HG03521 (cell line): ENCODE measurements around the gene KAT2B.

Experiments used
- ATAC-seq: cut with Tn5 transposase; IDR thresholded peaks from one replicate; pipeline ENCODE4 v1.9.1; 2021; ENCODE audit warnings: mild to moderate bottlenecking, moderate library complexity; ENCODE audit not compliant: unreplicated experiment

Gene KAT2B

DNA sequence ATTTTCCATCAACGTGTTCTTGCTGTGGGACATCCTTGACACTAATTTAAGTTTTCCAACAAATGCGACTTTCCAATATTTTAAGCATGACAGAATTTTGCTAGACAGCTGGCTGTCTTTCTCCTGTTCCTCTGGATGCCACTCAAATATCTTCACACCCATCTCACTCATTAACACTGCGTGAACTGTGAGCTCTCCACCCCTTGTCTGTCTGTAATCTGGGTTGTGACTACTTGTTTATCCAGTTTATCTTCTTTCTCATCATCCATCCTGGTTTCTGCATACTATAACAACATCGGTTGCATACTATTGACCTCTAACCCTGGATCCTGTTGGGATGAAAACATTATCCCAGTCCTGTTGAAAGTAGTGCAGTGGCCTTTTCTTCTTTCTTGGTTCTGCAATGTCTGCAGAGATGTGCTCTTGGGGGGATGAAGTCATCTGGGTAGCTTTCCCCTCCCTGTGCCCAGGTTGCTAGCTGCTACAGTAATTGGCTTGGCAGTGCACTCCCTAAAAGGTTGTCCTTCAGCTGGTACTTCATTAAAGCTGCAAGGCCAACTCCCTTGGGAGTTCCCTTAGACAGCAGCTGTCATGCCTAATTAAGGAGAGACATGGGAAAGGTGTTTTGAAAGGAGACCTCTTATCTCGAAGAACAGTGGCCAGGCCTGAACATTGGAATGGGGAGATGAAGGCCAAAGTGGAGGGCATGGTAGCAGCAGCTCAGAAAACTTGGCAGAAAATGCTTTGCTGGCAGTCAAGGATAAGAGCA is 24.7 kb downstream of the KAT2B start:
- no peak for ATAC-seq

DNA sequence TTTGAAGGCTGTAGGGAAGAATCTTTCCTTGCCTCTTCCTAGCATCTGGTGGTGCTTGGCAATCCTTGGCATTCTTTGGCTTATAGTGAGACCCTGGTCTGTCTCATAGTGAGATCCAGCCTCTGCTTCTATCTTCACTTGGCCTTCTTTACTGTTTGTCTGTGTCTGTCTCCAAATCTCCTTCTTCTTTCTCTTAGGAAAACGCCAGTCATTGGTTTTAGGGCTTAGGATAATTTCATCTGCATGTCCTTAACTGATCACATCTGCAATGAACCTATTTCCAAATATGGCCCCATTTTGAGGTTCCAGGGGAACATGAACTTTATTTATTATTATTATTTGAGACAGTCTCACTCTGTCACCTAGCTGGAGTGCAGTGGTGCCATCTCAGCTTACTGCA is 25.8 kb downstream of the KAT2B start:
- ATAC-seq = no peak

DNA sequence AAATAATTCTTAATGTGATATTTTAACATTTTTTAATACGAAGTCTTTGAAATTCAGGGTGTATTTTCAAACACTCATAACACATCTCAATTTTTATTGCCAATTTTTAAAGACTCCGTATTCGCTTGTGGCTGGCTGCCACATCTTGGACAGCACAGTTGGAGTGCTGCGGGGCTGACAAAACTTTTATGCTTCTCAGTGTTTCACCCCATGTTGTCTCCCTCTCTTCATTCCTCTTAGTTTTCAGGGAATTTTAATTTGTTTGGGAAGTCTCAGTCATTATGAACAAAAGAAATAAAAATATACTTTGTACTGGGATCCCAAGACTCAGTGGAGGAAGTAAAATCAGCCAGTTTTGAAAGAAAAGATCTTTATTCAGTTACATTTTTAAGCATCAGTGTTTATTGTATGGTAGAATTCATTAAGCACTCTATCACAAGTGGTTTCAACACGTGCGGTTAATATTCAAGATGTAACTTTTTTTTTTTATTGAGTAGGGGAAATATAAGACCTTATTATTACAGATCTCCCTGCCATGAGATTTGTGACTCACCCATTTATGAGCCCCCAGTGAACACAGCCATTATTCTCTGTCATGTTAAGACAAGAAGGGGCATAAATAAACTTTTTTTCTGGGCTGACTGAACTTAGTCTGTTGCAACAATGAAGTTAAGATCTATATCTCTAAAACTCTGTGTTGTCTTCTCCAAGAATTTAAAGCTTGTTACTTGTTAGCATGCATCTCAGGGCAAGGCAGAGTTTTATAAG is 26.8 kb downstream of the KAT2B start:
- no peak for ATAC-seq

DNA sequence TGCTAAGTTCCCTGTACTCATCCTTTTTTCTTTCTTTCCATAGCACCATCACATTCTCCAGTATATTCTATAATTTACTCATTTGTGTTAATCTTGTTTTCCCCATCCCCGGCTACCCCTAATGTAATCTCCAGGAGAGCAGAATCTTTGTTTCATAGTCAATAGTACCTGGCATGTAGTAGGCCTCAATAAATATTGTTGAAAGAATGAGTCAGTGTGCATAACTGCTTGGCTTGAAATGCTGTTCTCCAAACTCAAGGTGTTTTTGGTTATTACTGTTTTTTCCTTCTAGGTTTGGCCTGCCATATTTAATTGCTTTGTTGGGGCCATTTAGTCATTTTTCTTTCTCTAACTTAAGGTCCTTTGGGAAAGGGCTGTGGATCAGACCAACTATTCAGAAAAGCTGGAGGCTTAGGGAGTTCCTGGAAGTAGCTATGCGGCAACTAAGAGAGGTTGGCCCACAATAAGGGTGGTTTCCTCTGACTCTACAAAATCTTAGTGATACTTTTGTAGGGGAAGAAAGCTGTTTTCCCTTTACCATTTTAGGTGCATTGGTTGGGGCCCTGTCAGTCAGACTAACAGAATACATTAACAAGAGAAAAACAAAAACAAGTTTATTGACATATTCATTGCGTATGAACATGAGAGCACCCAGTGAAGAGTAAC is 28.4 kb downstream of the KAT2B start:
- ATAC-seq = no peak

DNA sequence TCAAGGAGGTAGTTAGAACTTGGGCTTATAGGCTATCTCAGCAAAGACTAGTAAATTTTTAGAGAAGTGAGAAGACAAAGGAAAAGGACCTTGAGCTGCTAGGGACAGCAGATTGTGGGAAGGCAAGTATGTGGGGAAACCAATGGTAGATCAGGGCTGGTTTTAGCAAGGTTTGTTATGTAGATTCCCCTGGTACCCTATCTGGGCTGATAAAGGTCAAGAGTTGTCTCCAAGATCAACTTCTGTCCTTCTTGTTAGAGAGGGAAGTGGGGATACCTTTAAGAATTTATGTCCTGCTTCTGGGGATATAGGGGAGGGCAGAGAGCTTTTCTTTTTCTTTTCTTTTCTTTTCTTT is 28.9 kb downstream of the KAT2B start:
- no peak for ATAC-seq

DNA sequence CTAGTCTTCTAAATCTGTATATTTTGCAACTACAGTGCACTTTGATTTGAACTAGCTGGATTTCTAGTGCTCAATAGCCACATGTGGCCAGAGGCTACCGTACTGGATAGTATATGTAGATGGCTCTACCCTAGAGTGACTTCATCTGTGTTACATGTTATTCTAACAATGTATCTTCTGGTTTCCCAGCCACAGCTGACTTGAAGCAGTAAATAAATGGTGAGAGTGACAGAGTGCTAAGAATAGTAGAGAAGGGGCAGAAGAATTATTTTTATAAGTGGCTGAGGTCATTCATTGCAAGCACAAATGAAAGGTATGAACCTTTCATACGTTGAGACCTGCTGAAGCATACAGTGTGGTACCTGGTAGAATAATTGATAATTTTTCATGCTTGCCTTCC is 30.9 kb downstream of the KAT2B start:
- no peak for ATAC-seq

DNA sequence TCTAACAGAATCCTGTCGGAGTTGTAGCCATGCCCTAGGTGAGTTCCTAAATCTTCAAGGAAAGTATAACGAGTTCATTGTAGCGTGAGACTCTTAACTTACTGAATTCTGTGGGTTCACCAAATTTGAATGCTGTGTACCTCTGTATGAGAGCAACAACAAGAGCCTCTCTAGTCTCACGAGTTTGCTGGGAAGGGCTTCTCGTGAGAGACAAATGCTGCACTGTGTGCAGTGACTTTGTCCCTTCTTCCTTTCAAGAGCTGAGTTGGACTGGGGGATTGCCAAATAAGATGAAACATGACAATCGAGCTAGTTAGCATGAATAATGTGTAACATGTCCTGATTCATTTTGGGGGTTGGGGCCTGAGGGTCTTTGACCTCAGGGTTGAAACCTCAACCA is 32.2 kb downstream of the KAT2B start:
- no peak for ATAC-seq

DNA sequence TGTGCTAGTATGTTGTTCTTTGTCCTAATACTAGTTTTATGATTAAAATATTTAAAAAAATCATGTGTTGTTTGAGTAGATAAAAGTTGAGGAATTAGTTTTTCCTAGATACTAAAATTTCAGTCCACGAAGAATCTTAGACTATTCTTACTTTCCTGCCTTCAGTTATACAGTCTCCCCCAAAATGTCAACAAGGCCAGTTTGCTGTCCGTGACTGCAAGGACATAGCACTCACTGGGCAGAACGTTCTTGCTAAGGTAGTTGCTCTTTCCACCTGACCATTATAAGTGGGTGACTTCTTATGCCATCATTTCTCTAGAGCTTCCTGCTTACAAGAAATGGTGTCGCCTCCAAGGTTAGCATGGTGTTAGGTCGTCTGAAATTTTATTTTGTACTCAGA is 32.8 kb downstream of the KAT2B start:
- ATAC-seq = no peak

DNA sequence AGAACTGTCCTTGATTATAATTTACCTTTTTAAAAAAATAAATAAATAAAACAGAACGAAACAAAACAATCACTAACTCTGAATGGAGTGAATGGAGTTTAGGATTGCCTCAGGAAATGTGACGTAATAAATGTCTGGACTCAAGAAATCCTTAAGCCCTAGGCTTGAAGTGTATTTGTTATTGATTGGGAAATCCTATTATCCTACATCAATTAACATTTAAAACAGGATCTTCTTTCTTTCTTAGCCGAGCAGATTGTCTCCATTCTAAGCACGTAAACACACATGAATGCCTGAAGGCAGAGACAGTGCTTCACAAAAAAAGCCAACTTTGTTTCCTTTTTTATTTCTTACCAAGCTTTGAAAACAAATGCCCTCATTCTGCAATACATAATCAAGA is 33.4 kb downstream of the KAT2B start:
- no peak for ATAC-seq

DNA sequence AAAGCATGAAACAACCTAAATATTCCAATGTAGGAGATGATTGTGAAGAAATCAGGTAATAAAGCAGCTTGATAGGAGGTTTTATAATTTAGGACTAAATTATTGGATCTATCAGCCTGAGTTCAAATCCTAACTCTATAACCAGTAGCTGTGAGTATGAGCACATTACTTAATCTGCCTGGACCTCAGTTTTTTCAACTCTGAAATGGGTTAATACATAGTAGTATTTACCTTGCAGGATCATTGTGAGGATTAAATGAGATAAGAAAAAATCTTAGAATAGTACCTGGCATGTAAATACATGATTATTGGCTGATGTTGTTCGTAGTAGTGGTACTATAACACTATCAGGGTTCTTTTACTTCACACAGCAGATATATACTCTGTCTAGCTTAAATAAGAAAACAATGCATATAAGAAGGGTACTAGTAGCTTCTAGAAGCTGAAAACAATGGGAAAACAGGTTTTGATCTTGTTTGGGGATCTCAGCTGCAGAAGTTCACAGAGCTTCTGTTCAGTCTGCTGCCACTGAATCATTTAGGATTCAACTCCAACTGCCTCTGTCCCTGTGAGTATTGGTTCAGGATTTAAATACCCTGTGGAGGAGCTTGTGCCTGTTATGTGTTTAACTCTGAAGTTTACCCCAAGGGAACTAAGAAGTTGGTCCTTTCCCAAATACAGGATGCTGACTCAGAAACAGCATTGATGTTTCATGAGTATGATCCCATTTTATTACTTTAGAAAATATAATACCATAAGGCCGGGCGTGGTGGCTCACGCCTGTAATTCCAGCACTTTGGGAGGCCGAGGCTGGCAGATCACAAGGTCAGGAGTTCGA is 34.2 kb downstream of the KAT2B start:
- no peak for ATAC-seq

DNA sequence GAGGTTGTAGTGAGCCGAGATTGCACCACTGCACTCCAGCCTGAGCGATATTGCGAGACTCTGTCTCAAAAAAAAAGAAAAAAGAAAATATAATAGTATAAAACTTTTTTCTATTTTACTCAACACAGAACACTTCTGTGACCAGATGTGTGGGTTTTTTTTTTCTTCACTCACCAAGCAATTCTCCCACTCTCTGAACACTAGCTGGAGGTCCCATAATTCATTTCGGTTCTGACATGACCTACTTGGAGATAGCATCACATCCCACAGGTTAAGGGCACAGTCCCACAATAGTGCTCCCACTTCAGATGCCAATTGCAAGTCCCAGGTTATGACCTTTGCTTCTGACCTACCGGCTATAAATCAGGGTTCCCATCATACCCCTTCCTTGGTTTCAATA is 35.0 kb downstream of the KAT2B start:
- ATAC-seq = no peak

DNA sequence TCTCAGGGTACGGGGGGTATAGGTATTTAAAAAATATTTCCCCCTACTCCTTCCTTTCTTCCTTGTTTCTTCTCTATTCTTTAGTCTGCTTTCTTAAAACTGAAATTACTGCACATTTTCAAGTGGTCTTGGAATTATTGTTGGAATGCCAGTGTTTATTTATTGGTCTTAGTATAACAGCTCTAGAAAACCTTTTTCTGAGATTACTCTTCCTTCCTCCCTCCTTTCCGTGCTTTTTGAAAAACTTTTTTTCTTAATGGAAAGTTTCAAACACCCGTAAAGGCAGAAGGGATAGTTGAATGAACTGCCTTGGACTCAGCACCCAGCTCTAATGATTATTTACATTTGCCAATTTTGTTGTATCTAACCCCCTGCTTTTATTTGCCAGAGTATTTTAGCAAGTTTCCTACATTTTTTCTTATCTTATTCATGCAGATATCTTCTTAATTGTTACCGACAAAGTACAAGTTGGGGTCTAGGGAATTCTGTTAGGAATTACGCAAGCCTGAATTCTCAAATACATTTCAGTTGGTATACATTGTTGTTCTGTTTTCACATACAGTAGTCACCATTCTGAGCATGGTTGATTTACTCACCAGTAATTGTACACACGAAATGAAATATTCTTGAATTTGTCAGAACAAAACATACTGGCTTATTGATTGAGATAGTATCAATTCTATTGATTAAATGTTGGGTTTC is 36.2 kb downstream of the KAT2B start:
- no peak for ATAC-seq

DNA sequence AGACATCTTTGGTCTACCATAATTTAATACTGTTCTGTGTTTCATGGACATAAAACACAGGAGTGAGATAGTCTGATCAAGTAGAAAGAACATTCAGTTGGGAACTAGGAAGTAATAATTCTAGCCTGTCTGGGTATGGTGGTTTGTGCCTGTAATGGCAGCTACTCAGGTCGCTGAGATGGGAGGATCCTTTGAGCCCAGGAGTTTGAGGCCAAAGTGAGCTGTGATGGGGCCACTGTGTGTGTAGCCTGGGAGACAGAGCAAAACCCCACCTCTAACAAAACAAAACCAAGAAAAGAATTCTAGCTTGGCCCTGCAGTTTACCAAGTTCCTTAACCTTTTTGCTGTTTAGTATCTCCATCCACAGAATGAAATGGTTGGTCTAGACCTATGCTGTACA is 36.8 kb downstream of the KAT2B start:
- ATAC-seq = no peak

DNA sequence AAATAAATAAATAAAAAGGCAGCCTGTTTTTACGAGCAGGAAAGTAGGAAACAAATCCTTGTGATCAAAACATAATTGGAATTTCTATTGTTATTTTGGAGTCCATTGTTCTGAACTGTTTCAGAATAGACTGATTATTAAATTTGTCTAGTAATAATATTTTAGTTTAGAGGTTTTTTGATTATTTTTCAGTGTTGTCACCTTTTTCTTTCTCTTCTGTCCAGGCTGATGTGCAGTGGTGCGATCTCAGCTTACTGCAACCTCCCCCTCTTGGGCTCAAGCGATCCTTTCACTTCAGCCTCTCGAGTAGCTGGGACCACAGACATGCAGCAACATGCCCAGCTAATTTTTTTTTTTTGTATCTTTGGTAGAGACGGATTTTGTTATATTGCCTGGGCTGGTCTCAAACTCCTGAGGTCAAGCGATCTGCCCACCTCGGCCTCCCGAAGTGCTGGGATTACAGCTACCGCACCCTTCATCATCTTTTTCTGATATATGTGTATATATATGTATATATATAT is 38.0 kb downstream of the KAT2B start:
- ATAC-seq = no peak

DNA sequence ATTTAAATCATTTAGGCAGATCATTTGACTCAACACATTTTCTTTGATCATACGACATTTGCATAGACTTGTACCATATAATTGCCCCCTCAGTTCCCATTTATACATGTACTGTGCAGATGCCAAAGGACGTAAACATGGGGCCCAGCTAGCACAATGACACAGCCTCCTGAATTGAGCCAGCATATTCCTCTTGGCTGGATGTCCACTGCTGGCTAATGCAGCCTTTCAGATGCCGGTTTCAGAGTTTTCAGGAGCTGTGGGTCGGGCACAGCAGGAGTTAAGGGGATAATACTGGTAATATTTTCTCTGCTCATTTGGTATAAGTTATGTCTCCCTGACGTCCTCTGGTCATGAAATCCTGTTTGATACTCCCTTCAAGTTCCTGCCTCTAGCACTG is 39.4 kb downstream of the KAT2B start:
- ATAC-seq = no peak

DNA sequence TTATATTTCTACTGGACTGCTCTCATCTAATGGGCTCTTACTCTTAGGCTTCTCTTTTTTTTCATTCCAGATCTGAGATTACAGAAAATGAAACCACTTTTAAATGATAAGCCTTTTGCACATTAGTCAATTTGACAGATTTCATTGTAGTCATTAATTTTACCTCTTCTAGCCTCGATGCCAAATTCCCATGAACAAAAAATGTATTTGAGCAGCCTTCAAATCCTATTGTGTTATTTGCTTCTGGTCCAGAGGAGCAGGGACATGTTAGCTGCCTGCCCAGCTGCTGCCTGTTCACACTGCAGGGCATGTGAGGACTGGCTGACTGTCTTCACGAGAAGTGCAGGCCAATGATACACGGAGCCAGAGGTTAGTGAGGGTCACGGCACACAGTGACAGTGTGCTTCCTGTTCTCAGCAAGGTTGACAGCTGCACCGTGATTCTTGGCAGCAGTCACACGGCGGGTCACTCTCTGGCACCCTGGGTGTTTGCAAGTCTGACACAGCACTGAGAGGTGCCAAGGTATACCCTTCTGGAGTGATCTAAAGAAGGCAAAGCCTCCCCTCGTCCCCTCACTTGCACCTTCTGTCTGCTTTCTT is 40.8 kb downstream of the KAT2B start:
- ATAC-seq = peak; percentile 78

DNA sequence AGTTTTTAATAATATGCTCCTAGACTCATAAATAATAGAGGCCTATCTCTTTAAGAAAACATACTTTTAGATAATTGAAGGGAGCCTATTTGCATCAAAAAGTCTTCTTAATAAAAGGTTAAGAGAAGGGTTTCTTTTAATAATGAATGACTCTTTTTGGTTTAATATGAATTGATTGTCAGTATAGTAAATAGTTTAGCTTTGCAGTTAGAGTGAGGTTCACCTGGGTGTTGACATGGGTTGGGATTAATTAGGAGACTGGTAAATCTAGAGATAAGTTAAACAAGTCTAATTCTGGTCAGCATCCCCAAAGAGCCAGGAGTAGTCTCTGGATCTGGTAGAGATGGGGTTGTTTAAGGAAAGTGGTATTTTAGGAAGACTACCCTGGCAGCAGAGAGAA is 43.0 kb downstream of the KAT2B start:
- no peak for ATAC-seq

DNA sequence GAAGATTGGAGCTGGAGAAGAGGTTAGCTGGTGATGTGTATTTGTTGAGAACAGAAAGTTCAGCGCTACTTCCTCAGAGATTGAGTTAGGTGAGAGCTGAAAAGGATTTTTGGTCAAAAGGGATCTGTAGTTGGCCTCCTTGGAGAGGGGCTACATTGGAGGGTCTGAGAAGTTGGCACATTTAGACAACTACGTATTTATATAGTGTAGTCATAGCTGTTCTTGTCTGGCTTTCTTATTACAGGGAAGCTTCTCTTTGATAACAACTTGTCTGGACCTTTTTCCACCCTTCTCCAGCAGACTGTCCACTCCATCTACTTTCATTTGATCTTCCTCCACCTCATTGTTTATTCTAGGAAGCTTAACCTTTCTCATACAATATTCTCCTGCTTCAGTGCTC is 43.7 kb downstream of the KAT2B start:
- ATAC-seq = no peak

DNA sequence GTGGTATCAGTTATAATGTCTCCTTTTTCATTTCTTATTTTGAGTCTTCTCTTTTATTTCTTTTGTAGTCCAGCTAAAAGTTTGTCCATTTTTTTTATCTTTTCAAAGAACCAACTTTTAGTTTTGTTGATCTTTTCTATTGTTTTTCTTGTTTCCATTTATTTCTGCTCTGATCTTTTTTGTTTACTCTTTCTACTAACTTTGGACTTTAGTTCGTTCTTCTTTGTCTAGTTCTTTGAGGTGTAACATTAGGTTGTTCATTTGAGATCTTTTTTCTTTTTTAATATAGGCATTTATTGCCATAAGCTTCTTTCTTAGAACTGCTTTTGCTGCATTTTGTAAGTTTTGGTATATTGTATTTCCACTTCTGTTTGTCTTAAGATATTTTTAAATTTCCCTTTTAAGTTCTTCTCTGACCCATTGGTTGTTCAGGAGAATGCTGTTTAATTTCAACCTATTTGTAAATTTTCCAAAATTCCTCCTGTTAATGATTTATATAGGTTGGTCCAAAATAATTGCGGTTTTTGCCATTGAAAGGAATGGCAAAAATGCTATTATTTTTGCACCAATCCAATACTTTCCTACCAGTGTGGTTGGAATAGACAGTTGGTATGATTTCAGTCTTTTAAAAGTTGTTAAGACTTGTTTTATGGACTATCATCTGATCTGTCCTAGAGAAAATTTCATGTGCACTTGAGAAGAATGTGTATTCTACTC is 51.2 kb downstream of the KAT2B start:
- no peak for ATAC-seq
